GM12892 (cell line): ENCODE data around the gene DNAL4.

Experiments used
- POLR2A ChIP-seq: IDR thresholded peaks from 2 replicates; pipeline ENCODE4 v1.6.1; 2011; ENCODE audit warnings: low read depth, low read length, control low read depth
- POLR2AphosphoS5 ChIP-seq: IDR thresholded peaks from 2 replicates; pipeline ENCODE4 v1.6.1; 2011; ENCODE audit warnings: low read depth, low read length, control low read depth
- TAF1 ChIP-seq: IDR thresholded peaks from 2 replicates; pipeline ENCODE4 v1.6.1; 2011; ENCODE audit warnings: low read depth, mild to moderate bottlenecking, control low read depth, low read length, borderline replicate concordance

DNA sequence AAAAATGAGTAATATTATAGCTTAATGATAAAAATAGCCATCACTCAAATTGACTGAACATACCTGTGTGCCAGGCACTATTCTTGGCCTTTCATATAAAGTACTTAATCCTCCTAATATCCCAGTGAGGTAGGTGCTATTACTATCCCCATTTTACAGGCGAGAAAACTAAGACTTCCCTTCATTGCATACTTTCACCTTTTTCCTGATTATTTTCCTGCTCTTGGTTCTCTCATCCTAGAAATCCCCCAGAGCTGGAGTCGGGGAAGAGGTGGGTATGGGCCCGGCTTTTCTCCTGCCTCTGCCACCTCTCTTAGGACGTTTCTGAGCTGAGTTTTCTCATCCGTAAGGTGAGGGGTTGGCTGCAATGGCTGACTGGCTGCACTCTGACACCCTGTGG is 47.7 kb upstream of the DNAL4 start:
- TF ChIP-seq TAF1 (no peak), POLR2A (no peak), POLR2AphosphoS5 (no peak)
